Body of pancreas (tissue), 4 donors: ENCODE results near the gene ADPRS. TPM values are rescaled to one million over a fixed set of nuclear protein-coding genes. Genes with fewer than 3 reads are reported as not detected.

Experiments used
- ATAC-seq: fragments of 150-250 bp; one replicate; pipeline ENCODE4 v1.9.1; 2016
- DNase-seq, 4 donors: peaks; one replicate each; pipeline ENCODE4 v3.0.0-alpha.2; 2019
- H3K27ac ChIP-seq, 4 donors: fragments of 200-600 bp; sonication (generic); 1 replicate in 3 of 4; 2 replicates in 1 of 4; pipeline versions ENCODE4 v1.5.1 to v1.6.1; 2016 to 2019; ENCODE audit warnings: mild to moderate bottlenecking in 1 of 4, mixed read lengths in 1 of 4, moderate library complexity in 1 of 4
- H3K27me3 ChIP-seq, 2 donors: fragments of 200-600 bp; sonication (generic); one replicate each; pipeline ENCODE4 v1.6.0; 2016; ENCODE audit warnings: mild to moderate bottlenecking in 1 of 2
- H3K36me3 ChIP-seq, 2 donors: fragments of 200-600 bp; sonication (generic); replicated peaks in 1 of 2; 2 replicates each; pipeline ENCODE4 v1.5.1; 2016; ENCODE audit warnings: low read depth in 2 of 2; ENCODE audit not compliant: insufficient read depth in 1 of 2
- H3K4me1 ChIP-seq: fragments of 200-600 bp; sonication (generic); one replicate; pipeline ENCODE4 v1.6.0; 2016
- H3K4me3 ChIP-seq, 2 donors: fragments of 200-600 bp; sonication (generic); 1 replicate in 1 of 2; 2 replicates in 1 of 2; pipeline ENCODE4 v1.5.1; 2016 to 2019
- H3K9me3 ChIP-seq, 3 donors: fragments of 200-600 bp; sonication (generic); 1 replicate in 2 of 3; 2 replicates in 1 of 3; pipeline ENCODE4 v1.5.1; 2016
- CTCF ChIP-seq, 7 experiments: fragments of 450-650 bp in 4 of 7; fragments of 200-600 bp in 3 of 7; sonication (generic) in 3 of 7; IDR thresholded peaks; one replicate each; pipeline ENCODE4 v1.5.1; 2016 to 2019; ENCODE audit warnings: antibody characterized with exemption in 7 of 7
- POLR2A ChIP-seq, 3 donors: fragments of 450-650 bp; IDR thresholded peaks; one replicate each; pipeline ENCODE4 v1.6.1; 2016; ENCODE audit warnings: antibody characterized with exemption in 3 of 3, mild to moderate bottlenecking in 2 of 3
- WGBS, 2 donors: methylation state at CpG; one replicate each; pipeline ENCODE4 v1.1.5; 2017; 5-methylcytosine and 5-hydroxymethylcytosine counted together
- intact Hi-C: fragments of 100-400 bp; cut with DNase I; formaldehyde crosslinking; loops from one replicate; pipeline ENCODE4 v1.15.1; 2023
- total RNA-seq, 2 donors: library from RNA; depleted of rRNA; stranded (reverse); fragments of >200 nt; gene quantifications; one replicate each; pipeline ENCODE4 v1.1.0, GENCODE V29; 2016

The ADPRS gene
- total RNA-seq, 2 donors from 2014 or later = 16.2 to 25.2 TPM

GRCh38 chr1:36143424-36143823 lies 54.7 kb downstream of the ADPRS start:
- 87 to 89% methylated on average over 4 of the region's 4 CpGs for WGBS, 2 donors
- Histone ChIP-seq H3K9me3 (no peaks in the 10 kb centered on the region), H3K36me3 (peaks cover 0 to 2% of the 10 kb centered on the region in 2 donors), H3K27me3 (no peaks in the 10 kb centered on the region), H3K27ac (no peak overlapping the region), H3K4me1 (peaks cover 37% of the 10 kb centered on the region), H3K4me3 (no peak overlapping the region)
- TF ChIP-seq CTCF (IDR thresholded peaks at IDR 0.05) (no peak), POLR2A (IDR thresholded peaks at IDR 0.05) (no peak)
- DNase-seq (no peak), ATAC-seq (no peak)
- intact Hi-C loops = loop anchor here (10.0 kb wide), 1 partner anchor 49 kb away; no protein-coding TSS in a partner anchor

Other genes starting within 250 kb of the ADPRS start
- 10 to 100 TPM in 1 of 2 donors, 1 to 10 TPM in 1; 5.6 to 13.2 TPM for gene AGO1, start 205.7 kb upstream of the ADPRS start, total RNA-seq
- gene AGO3, start 157.8 kb upstream of the ADPRS start, total RNA-seq = 10 to 100 TPM; 10.9 to 12.2 TPM
- 1 to 10 TPM; 1.3 to 1.6 TPM for gene TEKT2, start 4.8 kb upstream of the ADPRS start, total RNA-seq
- 1 to 10 TPM; 1.3 to 1.6 TPM for gene COL8A2, start 36.3 kb downstream of the ADPRS start, total RNA-seq
- 10 to 100 TPM; 45.7 to 71.5 TPM for gene TRAPPC3, start 60.6 kb downstream of the ADPRS start, total RNA-seq
- gene MAP7D1, start 67.3 kb downstream of the ADPRS start, total RNA-seq = 10 to 100 TPM; 32.9 to 97.2 TPM
- 10 to 100 TPM; 27.4 to 32.2 TPM for gene THRAP3, start 135.6 kb downstream of the ADPRS start, total RNA-seq
- under 1 TPM; 0.33 to 0.52 TPM for gene SH3D21, start 217.5 kb downstream of the ADPRS start, total RNA-seq
- gene EVA1B, start 234.8 kb downstream of the ADPRS start, total RNA-seq = 10 to 100 TPM; 32.2 to 32.3 TPM